IPS DF 4.7 (cell line): ENCODE results near the gene NUDT21.
"Not testable (repeated sequence)": the region's sequence is repeated elsewhere in the genome, so short reads cannot be mapped to it uniquely, and the experiment has no call there.

ENCODE experiments used
- DNase-seq: peaks from one replicate; pipeline ENCODE4 v3.0.0-alpha.2; 2013; ENCODE audit warnings: low spot score; ENCODE audit errors: extremely low read depth

Gene NUDT21

GRCh38 chr16:56380778-56381485 is 70.2 kb downstream of the NUDT21 start:
- DNase-seq = not testable (repeated sequence)
